ENCODE measurements around the gene EPPIN.
"Not testable (repeated sequence)": the region's sequence is repeated elsewhere in the genome, so short reads cannot be mapped to it uniquely, and the experiment has no call there.

EPPIN gene

DNA sequence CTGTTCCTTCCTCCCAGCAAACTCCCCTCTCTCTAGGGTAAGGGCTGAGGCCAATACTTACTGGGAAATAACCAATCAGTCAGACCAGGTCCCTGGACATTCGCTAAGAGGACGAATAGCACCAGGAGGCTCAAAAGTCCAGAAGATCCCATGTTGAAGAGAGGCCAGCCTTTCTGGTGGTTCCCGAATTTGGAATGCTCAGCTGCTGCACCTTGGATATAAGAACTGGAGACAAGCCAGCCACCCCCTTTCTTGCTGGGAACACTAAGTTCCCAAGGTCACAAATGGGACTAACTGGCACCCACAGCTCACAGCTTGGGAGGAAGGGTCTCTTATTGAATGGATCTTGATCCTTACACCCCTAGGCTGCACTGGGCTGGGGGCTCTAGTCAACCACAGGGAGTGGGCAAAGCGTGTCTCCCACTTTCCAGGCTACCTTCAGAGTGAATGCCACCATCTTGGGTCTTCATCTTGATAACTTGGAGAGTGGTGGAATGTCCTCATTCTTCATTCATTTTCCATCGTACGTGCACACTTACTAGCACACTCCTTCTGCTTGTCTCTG lies at the start of gene EPPIN:
EPPIN (minus strand) TSS at position 196 of the 565 bp plus-strand sequence; CDS start at position 152, 44 bp downstream.
- no peak for DNase-seq

DNA sequence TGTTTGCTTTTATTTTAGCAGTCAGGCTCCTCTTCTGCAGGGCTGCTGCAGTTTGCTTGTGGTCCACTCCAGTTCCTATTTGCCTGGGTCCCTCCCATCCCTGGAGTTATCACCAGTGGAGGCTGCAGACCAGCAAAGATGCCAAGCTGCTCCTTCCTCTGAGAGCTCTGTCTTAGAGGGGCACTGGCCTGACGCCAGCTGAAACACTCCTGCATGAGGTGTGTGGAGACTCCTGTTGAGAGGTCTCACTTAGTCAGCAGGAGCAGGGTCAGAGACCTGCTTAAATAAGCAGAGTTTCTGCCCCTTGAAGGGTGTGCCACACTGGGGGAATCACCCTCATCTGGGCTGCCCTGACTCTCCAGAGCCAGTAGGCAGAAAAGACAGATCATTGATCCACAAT lies 48.0 kb upstream of the EPPIN start:
- no peak for DNase-seq

DNA sequence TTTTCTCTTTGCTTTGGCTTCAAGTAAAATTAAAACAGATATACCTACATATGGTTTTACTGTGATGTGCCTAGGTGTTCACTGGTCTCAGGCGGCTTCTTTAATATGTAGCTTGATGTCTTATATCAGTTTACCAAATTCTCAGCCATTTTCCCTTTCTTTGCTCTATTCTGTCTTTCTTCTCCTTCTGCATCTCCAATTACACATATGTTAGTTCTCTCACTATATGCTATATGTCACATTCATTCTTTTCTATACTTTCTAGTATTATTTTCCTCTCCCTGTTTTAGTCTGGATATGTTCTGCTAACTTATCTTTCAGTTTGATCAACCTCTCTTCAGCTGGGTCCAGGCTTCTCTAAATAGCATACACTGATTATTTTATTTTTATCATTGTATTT lies 46.3 kb upstream of the EPPIN start:
- DNase-seq = no peak

DNA sequence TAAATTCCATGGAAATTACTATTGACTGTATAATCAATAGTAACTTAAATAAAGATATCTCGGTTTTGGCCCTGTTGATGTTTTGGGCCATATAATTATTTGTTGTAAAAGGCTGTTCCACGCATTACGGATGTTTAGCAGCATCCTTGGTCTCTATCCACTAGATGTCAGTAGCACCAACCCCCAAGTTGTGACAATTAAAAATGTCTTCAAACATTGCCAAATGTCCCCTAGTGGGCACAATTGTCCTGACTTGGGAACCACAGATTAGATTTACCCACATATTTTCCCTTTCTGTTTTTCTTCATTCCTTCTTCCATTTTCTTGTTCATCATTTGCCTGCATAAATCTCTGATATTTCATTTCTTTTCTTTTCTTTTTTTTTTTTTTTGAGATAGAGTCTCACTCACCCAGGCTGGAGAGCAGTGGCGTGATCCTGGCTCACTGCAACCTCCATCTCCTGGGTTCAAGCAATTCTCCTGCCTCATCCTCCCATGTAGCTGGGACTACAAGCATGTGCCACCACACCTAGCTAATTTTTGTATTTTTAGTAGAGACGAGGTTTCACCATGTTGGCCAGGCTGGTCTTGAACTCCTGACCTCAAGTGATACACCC lies 45.5 kb upstream of the EPPIN start:
- DNase-seq = peak; percentile 19 to 38

DNA sequence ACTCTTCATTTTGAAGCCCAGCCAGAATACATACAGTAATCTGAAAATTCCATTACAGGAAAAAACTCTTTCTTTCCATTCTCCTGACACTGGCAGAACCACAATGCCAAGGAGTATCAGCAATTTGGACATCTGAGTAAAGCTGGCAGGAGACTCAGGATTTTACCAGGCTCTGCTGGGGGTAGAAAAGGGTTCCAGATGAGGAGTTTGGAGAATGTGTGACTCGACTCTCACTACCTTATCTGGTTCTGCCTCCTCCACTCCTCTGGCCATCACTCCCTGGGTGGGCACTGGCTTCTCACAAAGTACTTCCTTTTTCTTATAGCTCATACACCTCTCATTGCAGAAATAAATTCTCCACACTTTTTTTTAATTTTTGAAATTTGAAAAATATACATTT lies 42.5 kb upstream of the EPPIN start:
- DNase-seq = no peak

DNA sequence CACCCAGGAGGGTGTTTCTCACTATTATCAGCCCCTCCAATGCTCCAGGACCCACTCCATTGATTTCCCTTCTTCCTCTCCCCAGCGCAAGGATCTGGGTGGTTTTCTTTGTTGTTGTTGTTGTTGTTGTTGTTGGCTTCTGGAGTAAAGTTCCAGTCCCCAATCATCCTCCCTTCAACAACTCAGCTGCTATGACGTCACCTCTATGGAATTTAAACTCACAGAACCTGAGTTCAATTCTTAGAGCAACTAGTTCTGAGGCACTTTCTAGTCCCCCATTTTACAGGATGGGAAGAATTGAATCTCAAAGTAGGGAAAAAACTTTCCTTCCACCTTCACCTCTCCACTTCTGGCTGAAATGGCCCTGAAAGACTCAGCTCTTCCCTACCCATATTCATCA lies 41.6 kb upstream of the EPPIN start:
- no peak for DNase-seq

DNA sequence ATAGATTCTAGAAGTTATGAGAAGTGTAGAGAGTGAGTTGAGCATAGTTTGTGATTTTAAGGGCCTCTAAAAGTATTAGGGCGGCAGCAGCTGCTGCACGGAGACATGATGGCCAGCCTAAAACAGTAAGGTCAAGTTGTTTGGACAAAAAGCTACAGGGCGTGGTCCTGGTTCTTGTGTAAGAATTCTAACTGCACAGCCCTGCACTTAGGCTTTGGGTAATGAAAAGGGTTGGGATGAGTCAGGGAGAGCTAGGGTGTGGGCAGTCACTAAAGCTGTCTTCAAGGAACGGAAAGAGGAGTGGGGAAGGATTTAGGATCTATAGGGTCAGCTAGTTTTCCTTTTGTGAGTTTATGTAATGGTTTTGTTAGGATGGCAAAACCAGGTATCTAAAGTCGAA lies 38.8 kb upstream of the EPPIN start:
- DNase-seq = not testable (repeated sequence)

DNA sequence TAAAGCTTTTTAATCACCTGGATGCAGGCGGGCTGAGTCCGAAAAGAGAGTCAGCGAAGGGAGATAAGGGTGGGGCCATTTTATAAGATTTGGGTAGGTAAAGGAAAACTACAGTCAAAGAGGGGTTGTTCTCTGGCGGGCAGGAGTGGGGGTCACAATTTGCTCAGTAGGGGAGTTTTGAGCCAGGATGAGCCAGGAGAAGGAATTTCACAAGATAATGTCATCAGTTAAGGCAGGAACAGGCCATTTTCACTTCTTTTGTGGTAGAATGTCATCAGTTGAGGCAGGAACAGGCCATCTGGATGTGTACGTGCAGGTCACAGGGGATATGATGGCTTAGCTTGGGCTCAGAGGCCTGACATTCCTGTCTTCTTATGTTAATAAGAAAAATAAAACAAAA lies 37.1 kb upstream of the EPPIN start:
- not testable (repeated sequence) for DNase-seq

DNA sequence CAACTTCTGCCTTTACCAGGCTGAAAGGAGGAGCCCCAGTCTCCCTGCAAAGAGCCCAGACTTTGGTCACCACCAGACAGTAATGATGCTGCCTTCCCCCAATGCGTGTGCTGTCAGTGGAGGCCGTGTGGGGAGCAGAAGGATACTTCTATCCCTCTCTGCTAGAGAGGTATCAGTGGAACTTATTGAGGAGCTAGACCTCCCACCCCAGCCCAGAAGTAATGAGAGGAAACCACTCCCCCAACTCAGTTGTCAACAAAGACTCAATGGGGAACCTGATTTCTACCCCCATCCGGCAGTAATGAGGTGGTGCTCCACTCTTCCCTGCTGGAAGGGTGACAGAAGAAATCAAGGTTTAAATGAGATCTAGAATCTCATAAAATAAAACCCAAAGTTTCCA lies 36.3 kb upstream of the EPPIN start:
- DNase-seq = no peak

DNA sequence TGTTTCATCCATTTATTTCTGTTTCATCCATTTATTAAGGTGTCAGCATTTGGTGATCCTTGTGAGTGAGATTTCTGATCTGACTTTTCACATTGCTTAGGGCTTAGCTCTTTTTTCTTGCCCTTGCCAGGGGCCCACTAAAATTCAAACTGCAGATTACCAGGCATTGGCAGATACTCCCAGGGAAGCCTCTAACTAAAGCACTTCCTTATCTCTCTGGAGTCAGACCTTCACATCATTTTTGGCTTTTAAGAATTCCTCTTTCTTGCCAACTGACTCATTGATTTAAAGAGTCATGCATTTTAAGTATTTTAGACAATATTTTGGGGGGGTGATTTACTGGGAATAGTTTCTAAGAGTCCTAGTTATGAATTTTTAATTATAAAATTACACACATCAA lies 34.5 kb upstream of the EPPIN start:
- no peak for DNase-seq

DNA sequence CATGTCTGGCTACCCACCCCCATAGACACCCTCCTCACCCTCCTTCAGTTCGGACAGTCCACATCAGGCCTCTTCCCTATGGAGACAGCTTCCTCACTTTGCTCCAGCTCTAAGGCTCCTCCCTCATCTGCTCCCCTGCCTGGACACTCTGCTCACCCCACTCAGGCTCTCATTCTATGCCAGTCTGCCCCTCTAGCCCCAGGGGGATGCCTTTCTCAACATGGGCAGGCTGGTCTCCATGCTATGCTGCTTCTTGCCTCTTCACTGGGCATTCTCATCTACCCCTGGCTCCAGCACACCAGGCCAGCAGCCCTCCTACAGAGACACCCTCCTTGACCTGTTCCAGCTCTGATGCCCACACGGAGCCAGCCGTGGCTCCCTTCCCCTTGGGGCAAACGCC lies 32.0 kb upstream of the EPPIN start, which contains the start of gene WFDC8:
WFDC8 (minus strand) TSS at position 101 of the 400 bp plus-strand sequence; CDS start at position 64, 37 bp downstream.
- DNase-seq = no peak

DNA sequence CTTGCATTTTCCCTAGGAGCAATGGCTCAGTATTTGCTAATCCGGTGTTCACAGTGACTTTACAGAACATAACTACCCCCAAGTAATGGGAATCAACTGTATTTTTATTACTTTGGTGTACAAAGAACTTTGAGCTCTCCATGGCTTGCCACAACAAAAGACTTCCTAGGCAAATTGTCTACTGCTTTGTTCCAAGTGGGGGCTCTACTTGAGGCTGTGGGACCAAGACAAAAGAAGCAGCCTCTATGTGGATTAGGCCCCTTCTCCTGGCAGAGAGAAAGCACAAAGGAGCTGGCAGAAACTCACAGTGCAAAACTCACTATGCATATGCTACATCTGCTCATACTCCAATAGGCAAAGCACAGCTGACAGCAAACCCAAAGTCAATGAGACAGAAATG lies 31.0 kb upstream of the EPPIN start:
- DNase-seq = no peak

DNA sequence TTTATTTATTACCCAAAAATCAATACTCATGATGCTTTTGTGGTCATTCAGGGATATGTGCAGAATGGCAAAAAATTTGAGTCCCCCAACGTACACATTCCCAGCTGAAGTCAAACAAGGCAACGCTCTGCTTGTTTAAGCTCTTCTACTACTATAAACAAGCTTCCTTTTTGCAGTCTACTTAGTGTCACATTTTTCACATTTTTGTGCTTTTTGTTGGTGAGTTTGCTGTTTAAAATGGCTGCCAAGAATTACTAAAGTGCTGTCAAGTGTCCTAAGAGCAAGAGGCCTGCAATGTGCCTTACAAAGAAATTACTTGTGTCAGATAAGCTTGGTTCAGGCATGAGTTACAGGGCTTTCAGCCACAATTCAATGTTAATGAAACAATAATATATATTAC lies 29.8 kb upstream of the EPPIN start:
- DNase-seq = no peak

DNA sequence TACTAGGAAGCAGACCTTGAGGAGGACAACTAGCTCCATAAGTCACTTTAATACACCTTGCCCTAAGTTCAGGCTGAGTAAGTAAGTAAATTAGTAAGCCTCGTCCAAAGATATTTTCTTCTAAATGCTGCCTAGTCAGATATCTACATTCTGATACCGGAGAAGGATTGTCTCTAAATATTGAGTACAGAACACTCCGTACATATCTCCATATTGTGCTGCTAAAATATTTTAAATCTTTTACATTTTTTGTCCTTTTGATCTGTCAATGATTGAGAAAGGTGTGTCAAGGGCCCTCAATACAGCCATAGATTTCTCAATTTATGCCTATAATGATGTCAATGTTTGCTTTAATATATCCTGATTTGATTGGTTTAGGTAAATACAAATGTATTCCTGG lies 28.7 kb upstream of the EPPIN start:
- no peak for DNase-seq

DNA sequence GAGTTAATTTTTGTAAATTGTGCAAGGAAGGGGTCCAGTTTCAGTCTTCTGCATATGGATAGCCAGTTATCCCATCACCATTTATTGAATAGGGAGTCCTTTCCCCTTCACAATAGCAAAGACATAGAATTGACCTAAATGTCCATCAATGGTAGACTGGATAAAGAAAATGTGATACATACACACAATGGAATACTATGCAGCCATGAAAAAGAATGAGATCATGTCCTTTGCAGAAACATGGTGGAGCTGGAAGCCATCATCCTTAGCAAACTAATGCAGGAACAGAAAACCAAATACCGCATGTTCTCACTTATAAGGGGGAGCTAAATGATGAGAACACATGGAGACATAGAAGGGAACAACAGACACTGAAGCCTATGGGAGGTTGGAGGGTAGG lies 22.4 kb upstream of the EPPIN start:
- not testable (repeated sequence) for DNase-seq

DNA sequence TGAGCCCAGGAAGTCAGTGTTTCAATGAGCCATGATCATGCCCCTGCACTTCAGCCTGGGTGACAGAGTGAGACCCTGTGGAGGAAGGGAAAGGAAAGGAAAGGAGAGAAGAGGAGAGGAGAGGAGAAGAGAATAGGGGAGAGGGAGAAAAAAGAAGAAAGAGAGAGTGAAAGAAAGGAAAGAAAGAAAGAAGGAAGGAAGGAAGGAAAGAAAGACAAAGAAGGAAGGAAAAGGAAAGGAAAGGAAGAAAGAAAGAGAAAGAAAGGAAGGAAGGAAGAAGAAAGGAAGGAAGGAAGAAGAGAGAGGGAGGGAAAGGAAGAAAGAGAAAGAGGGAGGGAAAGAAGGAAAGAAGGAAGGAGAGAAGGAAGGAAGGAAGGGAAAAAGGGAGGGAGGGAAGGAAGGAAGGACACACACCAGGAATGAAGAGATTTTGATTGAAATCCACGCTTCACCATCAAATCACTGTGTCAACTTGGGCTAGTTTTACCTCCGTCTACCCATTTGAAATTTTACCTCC lies 17.6 kb upstream of the EPPIN start:
- DNase-seq = no peak

DNA sequence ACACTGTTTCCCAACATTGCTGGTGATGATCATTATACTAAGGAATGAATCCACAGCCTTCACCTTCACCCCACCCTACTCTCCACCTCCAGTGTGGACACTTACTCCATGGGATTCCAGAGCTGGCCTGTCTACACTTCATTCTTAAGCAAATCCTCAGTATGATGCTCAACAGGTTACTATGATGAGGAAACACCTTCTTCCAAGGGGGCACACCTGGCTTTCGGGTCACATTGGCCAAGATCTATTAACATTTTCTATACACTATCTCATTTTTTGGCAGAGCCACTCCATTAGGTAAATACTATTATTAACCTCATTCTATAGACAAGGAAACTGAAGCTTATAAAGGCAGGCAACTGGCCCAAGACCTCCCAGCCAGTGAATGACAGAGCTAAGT lies 8.0 kb upstream of the EPPIN start:
- no peak for DNase-seq

DNA sequence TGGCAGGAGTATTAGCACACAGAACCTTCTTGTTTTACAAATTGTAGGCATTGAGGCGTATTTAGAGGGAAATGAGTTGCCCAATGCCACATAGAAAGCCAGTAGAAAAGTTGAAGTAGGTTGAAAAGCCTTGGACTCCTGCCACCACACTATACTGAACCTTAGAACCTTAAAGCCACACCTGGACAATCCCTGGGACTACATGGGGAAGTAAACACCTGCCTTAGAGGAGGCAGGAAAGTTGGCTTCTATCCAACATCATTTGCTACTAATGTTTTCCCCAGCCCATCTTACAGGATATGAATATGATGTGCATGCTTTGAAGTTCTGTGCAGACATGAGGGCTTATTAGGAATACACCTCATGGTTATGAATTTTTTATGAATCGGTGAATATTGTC lies 5.3 kb upstream of the EPPIN start:
- no peak for DNase-seq

DNA sequence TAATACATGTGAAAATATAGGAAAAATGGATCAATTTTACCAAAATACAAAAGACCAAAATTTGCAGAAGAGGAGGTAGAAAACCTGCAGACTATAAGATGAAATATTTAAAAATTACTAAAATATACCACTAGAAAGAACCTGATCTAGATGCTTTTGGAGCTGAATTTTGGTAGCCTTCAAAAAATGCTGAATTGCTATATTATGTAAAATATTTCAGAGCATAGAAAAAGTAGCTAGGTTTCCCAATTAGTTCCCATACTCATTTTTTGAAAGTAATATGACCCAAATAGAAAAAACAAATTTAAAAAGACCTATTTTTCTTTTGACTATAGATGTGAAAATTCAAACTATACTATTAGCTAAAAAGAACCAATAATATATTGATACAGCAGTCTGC lies 3.6 kb upstream of the EPPIN start:
- DNase-seq = no peak

DNA sequence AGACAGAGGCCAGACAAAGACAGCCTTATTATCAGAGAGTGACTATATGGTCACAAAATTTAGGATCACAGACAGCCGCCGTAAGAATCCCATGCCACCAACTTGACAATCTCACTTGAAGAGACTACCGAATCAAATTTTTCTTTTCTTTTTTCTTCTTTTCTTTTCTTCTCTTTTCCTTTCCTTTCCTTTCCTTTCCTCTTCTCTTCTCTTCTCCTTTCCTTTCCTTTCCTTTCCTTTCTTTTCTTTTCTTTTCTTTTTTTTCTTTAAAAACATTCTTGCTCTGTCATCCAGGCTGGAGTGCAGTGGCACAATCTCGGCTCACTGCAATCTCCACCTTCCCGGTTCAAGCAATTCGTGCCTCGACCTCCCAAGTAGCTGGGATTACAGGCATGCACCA lies 1.2 kb upstream of the EPPIN start:
- no peak for DNase-seq

DNA sequence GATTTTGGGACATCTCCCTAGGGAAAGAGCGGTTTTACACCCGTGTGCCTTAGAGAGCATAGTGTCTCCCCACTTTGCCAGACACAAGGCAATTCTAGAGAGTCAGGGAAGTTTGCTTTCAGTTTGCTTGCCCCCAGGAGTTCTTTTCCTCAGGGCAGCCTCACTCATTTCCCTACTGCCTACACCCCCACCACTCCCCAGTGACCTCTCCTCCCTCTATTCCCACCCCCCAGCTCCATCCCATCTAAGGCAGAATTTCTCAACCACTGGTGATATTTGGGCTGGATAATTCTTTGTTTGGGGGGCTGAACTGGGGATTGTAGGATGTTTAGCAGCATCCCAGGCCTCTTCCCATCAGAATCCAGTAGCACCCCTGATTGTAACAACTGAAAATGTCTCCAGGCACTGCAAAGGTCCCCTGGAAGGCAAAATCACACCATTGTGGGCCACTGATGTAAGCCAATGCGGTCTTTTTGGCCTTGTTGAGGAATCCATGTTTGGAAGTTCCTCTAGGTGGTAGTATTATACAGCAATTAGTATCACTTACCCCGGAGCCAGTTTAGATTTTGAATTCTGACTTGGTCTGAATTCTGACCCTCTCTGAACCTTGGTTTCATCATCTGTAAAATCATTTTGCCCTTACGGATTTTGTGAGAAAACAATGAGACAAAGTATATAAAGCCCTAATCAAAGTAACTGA lies 1.3 kb downstream of the EPPIN start:
- DNase-seq = no peak

DNA sequence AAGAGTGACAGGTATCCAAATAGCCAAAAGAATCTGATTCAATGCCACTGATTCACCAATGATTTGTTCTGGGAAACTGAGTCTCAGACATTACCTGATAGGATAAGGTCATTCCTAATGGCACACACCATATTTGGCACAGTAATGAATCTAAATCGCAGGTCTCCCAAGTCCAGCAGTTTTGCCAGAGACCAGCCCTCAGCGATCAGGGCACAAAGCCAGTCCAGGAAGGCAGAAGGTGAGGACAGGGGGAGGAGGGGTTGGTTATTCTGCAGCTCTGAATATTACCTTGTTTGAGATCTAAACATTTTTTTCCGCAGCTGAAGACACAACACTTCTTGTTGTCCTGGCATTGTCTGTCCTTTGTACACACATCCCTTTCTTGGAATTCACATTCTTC lies 1.9 kb downstream of the EPPIN start:
- DNase-seq = no peak

DNA sequence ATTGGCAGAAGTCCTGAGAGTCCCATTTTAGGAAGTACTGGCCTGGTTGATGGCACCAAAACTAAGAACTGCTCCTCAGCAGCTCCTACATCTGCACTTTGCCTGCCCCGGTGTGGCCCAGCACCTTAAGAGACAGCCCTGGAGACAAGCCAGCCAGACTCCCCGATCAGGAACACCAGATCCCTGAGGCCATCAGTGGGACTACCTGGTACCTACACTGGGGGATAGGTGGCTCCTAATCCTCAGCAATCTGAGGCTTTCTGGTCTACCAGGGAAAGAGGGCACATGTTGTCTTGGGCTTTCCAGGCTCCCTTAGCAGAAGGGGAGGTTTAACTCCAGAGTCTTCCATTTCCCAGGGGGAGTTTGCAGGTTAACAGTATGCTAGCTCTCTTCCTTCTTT lies 7.8 kb downstream of the EPPIN start, which contains the start of gene WFDC6:
WFDC6 (minus strand) TSS at position 101 of the 400 bp plus-strand sequence; CDS start at position 26, 75 bp downstream.
- DNase-seq = no peak

DNA sequence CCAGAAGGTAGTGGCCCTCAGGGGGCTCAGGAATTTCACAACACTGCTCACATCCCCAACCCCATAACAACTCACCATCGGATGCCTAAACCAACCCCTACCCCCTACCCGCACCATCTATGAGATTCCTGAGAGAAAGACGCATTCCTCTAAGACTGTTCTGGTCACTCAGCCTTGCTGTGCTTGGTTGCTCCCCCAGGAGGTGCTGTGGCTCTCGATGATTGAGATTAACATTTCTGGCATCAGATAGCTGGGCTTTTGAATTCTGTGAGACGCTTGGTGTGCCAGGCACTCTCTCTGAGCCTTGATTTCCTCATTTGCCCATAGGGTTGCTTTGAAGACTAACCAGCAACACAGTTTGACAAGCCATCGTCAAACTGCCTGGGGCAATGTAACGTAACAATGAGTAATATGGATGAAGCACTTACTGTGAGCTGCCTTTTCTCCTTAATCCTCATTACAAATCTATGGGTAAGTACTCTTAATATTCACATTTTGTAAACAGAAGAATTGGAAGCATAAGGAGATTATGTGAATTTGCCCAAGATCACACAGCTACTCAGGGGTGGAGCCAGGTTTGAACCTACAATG lies 8.9 kb downstream of the EPPIN start:
- no peak for DNase-seq

Data from NCI-H1930 (cell line).